ENCODE measurements around the gene CELA2A. TPM values are rescaled to one million over a fixed set of nuclear protein-coding genes. Genes with fewer than 3 reads are reported as not detected.
"Not testable (repeated sequence)": the region's sequence is repeated elsewhere in the genome, so short reads cannot be mapped to it uniquely, and the experiment has no call there.

Gene CELA2A
- total RNA-seq, 1 donor from 2014 or later, result not detected

GRCh38 chr1:15452866-15453571, 3.5 kb upstream of the CELA2A start:
- Histone ChIP-seq H3K4me3 (no peak overlapping the region), H3K4me1 (no peaks in the 10 kb centered on the region), H3K36me3 (no peaks in the 10 kb centered on the region), H3K27me3 (ENCODE audit: low read depth) (peaks cover under 1% of the 10 kb centered on the region), H3K27ac (replicated peaks) (no peak overlapping the region), H3K9me3 (replicated peaks) (peaks cover 4% of the 10 kb centered on the region)
- no peak for DNase-seq
- intact Hi-C loops (cut with micrococcal nuclease), result no loop called here
- TF ChIP-seq CTCF (IDR thresholded peaks at IDR 0.05; ENCODE audit: borderline replicate concordance), result no peak

GRCh38 chr1:15453734-15454133, 2.8 kb upstream of the CELA2A start:
- H3K4me1 ChIP-seq, result no peaks in the 10 kb centered on the region
- H3K36me3 ChIP-seq, result no peaks in the 10 kb centered on the region
- no peak for TF ChIP-seq CTCF (IDR thresholded peaks at IDR 0.05; ENCODE audit: borderline replicate concordance)
- peaks cover 4% of the 10 kb centered on the region for H3K9me3 ChIP-seq (replicated peaks)
- no peak for DNase-seq
- H3K27me3 ChIP-seq (ENCODE audit: low read depth), result no peaks in the 10 kb centered on the region
- H3K4me3 ChIP-seq, result no peak overlapping the region
- intact Hi-C loops (cut with micrococcal nuclease), result no loop called here
- no peak overlapping the region for H3K27ac ChIP-seq (replicated peaks)

GRCh38 chr1:15454256-15454655, 2.3 kb upstream of the CELA2A start:
- intact Hi-C loops (cut with micrococcal nuclease), result no loop called here
- no peaks in the 10 kb centered on the region for H3K36me3 ChIP-seq
- H3K9me3 ChIP-seq (replicated peaks), result peaks cover 4% of the 10 kb centered on the region
- H3K4me3 ChIP-seq, result no peak overlapping the region
- H3K4me1 ChIP-seq, result no peaks in the 10 kb centered on the region
- TF ChIP-seq CTCF (IDR thresholded peaks at IDR 0.05; ENCODE audit: borderline replicate concordance), result no peak
- no peak overlapping the region for H3K27ac ChIP-seq (replicated peaks)
- no peak for DNase-seq
- H3K27me3 ChIP-seq (ENCODE audit: low read depth), result no peaks in the 10 kb centered on the region

GRCh38 chr1:15455522-15455921, 1.0 kb upstream of the CELA2A start:
- Histone ChIP-seq H3K9me3 (replicated peaks) (peaks cover 4% of the 10 kb centered on the region), H3K4me3 (no peak overlapping the region), H3K27ac (replicated peaks) (no peak overlapping the region), H3K36me3 (no peaks in the 10 kb centered on the region), H3K27me3 (ENCODE audit: low read depth) (no peaks in the 10 kb centered on the region), H3K4me1 (no peaks in the 10 kb centered on the region)
- TF ChIP-seq CTCF (IDR thresholded peaks at IDR 0.05; ENCODE audit: borderline replicate concordance), result no peak
- intact Hi-C loops (cut with micrococcal nuclease), result no loop called here
- DNase-seq, result no peak

GRCh38 chr1:15457585-15457984, 1.1 kb downstream of the CELA2A start:
- DNase-seq, result no peak
- Histone ChIP-seq H3K27me3 (ENCODE audit: low read depth) (no peaks in the 10 kb centered on the region), H3K27ac (replicated peaks) (no peak overlapping the region), H3K9me3 (replicated peaks) (no peaks in the 10 kb centered on the region), H3K4me3 (no peak overlapping the region), H3K4me1 (no peaks in the 10 kb centered on the region), H3K36me3 (no peaks in the 10 kb centered on the region)
- TF ChIP-seq CTCF (IDR thresholded peaks at IDR 0.05; ENCODE audit: borderline replicate concordance), result no peak
- intact Hi-C loops (cut with micrococcal nuclease), result no loop called here

GRCh38 chr1:15458388-15458787, 1.9 kb downstream of the CELA2A start:
- H3K27me3 ChIP-seq (ENCODE audit: low read depth); H3K4me3 ChIP-seq; H3K9me3 ChIP-seq (replicated peaks); DNase-seq; intact Hi-C loops (cut with micrococcal nuclease); H3K27ac ChIP-seq (replicated peaks); H3K4me1 ChIP-seq; H3K36me3 ChIP-seq: not testable (repeated sequence)
